H1 (cell line): ENCODE measurements around the gene DBP. TPM values are rescaled to one million over a fixed set of nuclear protein-coding genes. Genes with fewer than 3 reads are reported as not detected.

Experiments used
- CTCF ChIA-PET: fragments of 300-600 bp; sonication (Branson Sonifier 250); formaldehyde crosslinking; loops from one replicate; lab custom pipeline; 2021; ENCODE audit not compliant: partially characterized antibody; lab: Charles Lee
- POLR2A ChIA-PET: fragments of 300-600 bp; sonication (Branson Sonifier 250); formaldehyde crosslinking; loops from one replicate; lab custom pipeline; 2021; ENCODE audit warnings: inconsistent platforms; ENCODE audit not compliant: partially characterized antibody; lab: Charles Lee
- DNase-seq, 2 experiments: peaks; one replicate each; pipeline versions ENCODE4 v3.0.0 to v3.0.0-alpha.2; 2010 to 2022; ENCODE audit warnings: low spot score in 2 of 2, low read depth in 1 of 2, mixed read lengths in 1 of 2
- FAIRE-seq: peaks from 2 replicates; lab custom pipeline; 2011; peaks lifted over from hg19 to GRCh38; lab: Jason Lieb, UNC
- H2AFZ ChIP-seq: 2 replicates; pipeline ENCODE4 v1.8.1; 2012; ENCODE audit warnings: low read length, inconsistent platforms
- H2AK5ac ChIP-seq: 2 replicates; pipeline ENCODE4 v1.6.1; 2013; ENCODE audit warnings: low read depth, low read length
- H2BK120ac ChIP-seq: replicated peaks from 2 replicates; pipeline ENCODE3; 2013; ENCODE audit warnings: low read depth, low read length, inconsistent platforms
- H2BK12ac ChIP-seq: 2 replicates; pipeline ENCODE4 v1.6.1; 2013; ENCODE audit warnings: low read depth, low read length
- H2BK15ac ChIP-seq: 2 replicates; pipeline ENCODE4 v1.6.1; 2013; ENCODE audit warnings: low read length
- H2BK20ac ChIP-seq: 2 replicates; pipeline ENCODE4 v1.6.1; 2013; ENCODE audit warnings: low read length
- H2BK5ac ChIP-seq: 2 replicates; pipeline ENCODE4 v1.6.1; 2013; ENCODE audit warnings: low read depth, low read length
- H3K14ac ChIP-seq: 2 replicates; pipeline ENCODE4 v1.6.1; 2013; ENCODE audit warnings: inconsistent platforms; ENCODE audit not compliant: insufficient read length
- H3K18ac ChIP-seq: 2 replicates; pipeline ENCODE4 v1.6.1; 2013; ENCODE audit warnings: low read length; ENCODE audit errors: extremely low read depth
- H3K23ac ChIP-seq: 2 replicates; pipeline ENCODE4 v1.6.1; 2013; ENCODE audit warnings: inconsistent platforms; ENCODE audit not compliant: insufficient read length
- H3K23me2 ChIP-seq: 2 replicates; pipeline ENCODE4 v1.6.1; 2013; ENCODE audit warnings: low read depth, low read length
- H3K27ac ChIP-seq: 2 replicates; pipeline ENCODE4 v1.6.1; 2011; ENCODE audit warnings: low read depth, low read length, inconsistent platforms
- H3K27me3 ChIP-seq, 4 experiments: replicated peaks in 1 of 4; 1 replicate in 1 of 4; 2 replicates in 3 of 4; pipeline versions ENCODE4 v1.6.1 to v1.8.1; 2011 to 2013; ENCODE audit warnings: low read length in 3 of 4, mild to moderate bottlenecking in 3 of 4, inconsistent platforms in 2 of 4, mixed read lengths in 2 of 4, moderate library complexity in 1 of 4; ENCODE audit not compliant: control insufficient read depth in 3 of 4, insufficient read depth in 3 of 4; ENCODE audit errors: extremely low read depth in 1 of 4
- H3K36me3 ChIP-seq, 4 experiments: 2 replicates each; pipeline versions ENCODE4 v1.6.1 to v1.8.1; 2011 to 2013; ENCODE audit warnings: mild to moderate bottlenecking in 4 of 4, low read length in 3 of 4, moderate library complexity in 2 of 4, control low read depth in 1 of 4, inconsistent platforms in 1 of 4; ENCODE audit not compliant: insufficient read depth in 4 of 4, control insufficient read depth in 2 of 4
- H3K4ac ChIP-seq: replicated peaks from 2 replicates; pipeline ENCODE3; 2013; ENCODE audit warnings: low read length, low read depth, mixed read lengths, inconsistent platforms; ENCODE audit not compliant: insufficient read length
- H3K4me1 ChIP-seq, 4 experiments: replicated peaks in 1 of 4; 1 replicate in 1 of 4; 2 replicates in 3 of 4; pipeline versions ENCODE4 v1.6.1 to v1.8.1; 2011 to 2013; ENCODE audit warnings: low read length in 3 of 4, inconsistent platforms in 2 of 4, mixed read lengths in 1 of 4; ENCODE audit not compliant: insufficient read depth in 4 of 4, control insufficient read depth in 3 of 4
- H3K4me2 ChIP-seq, 2 experiments: 2 replicates each; pipeline versions ENCODE4 v1.6.1 to v1.8.1; 2011 to 2013; ENCODE audit warnings: low read depth in 2 of 2, low read length in 2 of 2, control low read depth in 1 of 2, inconsistent platforms in 1 of 2, mild to moderate bottlenecking in 1 of 2; ENCODE audit not compliant: insufficient read depth in 1 of 2
- H3K4me3 ChIP-seq, 4 experiments: fragments of 200-600, 300-600 bp in 1 of 4; sonication (generic), shearing (Covaris generic), sonication (Bioruptor Twin) in 1 of 4; 2 replicates each; pipeline versions ENCODE4 v1.5.1 to v1.8.1; 2011 to 2016; ENCODE audit warnings: low read length in 4 of 4, low read depth in 3 of 4, control low read depth in 2 of 4, inconsistent platforms in 2 of 4, mild to moderate bottlenecking in 2 of 4, mixed read lengths in 1 of 4, moderate library complexity in 1 of 4; ENCODE audit not compliant: insufficient read depth in 2 of 4; ENCODE audit errors: extremely low read depth in 1 of 4
- H3K56ac ChIP-seq: replicated peaks from 2 replicates; pipeline ENCODE3; 2013; ENCODE audit warnings: low read depth, mild to moderate bottlenecking, mixed read lengths, low read length, inconsistent platforms; ENCODE audit not compliant: insufficient read length
- H3K79me1 ChIP-seq: 2 replicates; pipeline ENCODE4 v1.6.1; 2013; ENCODE audit warnings: low read depth, low read length, control low read depth
- H3K79me2 ChIP-seq, 2 experiments: 2 replicates each; pipeline versions ENCODE4 v1.6.1 to v1.8.1; 2012 to 2013; ENCODE audit warnings: low read length in 2 of 2, mild to moderate bottlenecking in 2 of 2, inconsistent platforms in 1 of 2; ENCODE audit not compliant: insufficient read depth in 2 of 2, control insufficient read depth in 1 of 2
- H3K9ac ChIP-seq, 4 experiments: replicated peaks in 1 of 4; 1 replicate in 1 of 4; 2 replicates in 3 of 4; pipeline versions ENCODE4 v1.6.1 to v1.8.1; 2011 to 2013; ENCODE audit warnings: low read depth in 3 of 4, low read length in 3 of 4, control low read depth in 2 of 4, mild to moderate bottlenecking in 2 of 4, moderate library complexity in 2 of 4, inconsistent platforms in 1 of 4; ENCODE audit errors: extremely low read depth in 1 of 4
- H3K9me3 ChIP-seq, 2 experiments: 2 replicates each; pipeline versions ENCODE4 v1.6.1 to v1.8.1; 2012 to 2013; ENCODE audit warnings: mild to moderate bottlenecking in 2 of 2, moderate library complexity in 2 of 2, control low read depth in 1 of 2, inconsistent platforms in 1 of 2, low read depth in 1 of 2, low read length in 1 of 2, mixed read lengths in 1 of 2; ENCODE audit not compliant: insufficient read depth in 2 of 2
- H4K20me1 ChIP-seq, 2 experiments: replicated peaks in 1 of 2; 2 replicates each; pipeline versions ENCODE3 to v1.8.1; 2011 to 2013; ENCODE audit warnings: inconsistent platforms in 2 of 2, low read length in 2 of 2, mild to moderate bottlenecking in 1 of 2; ENCODE audit not compliant: insufficient read depth in 2 of 2, control insufficient read depth in 1 of 2
- H4K5ac ChIP-seq: 2 replicates; pipeline ENCODE4 v1.6.1; 2013; ENCODE audit warnings: low read length, low read depth, mixed read lengths, inconsistent platforms; ENCODE audit not compliant: insufficient read length
- H4K8ac ChIP-seq: 2 replicates; pipeline ENCODE4 v1.8.0; 2013; ENCODE audit warnings: mild to moderate bottlenecking, moderate library complexity, low read length, inconsistent platforms; ENCODE audit not compliant: insufficient read depth; ENCODE audit errors: extremely low read depth
- H4K91ac ChIP-seq: replicated peaks from 2 replicates; pipeline ENCODE3; 2013; ENCODE audit warnings: low read length, mixed read lengths, inconsistent platforms; ENCODE audit not compliant: insufficient read length
- CEBPB ChIP-seq: IDR thresholded peaks from 2 replicates; pipeline ENCODE4 v1.6.1; 2012; ENCODE audit warnings: low read depth, low read length
- GABPA ChIP-seq: IDR thresholded peaks from 2 replicates; pipeline ENCODE4 v1.6.1; 2011; ENCODE audit warnings: mild to moderate bottlenecking, low read length, moderate library complexity, borderline replicate concordance; ENCODE audit not compliant: insufficient read depth
- HDAC2 ChIP-seq, 2 experiments: fragments of 300-600 bp in 1 of 2; sonication (generic) in 1 of 2; IDR thresholded peaks; 2 replicates each; pipeline ENCODE4 v1.6.1; 2011 to 2012; ENCODE audit warnings: low read depth in 2 of 2, low read length in 2 of 2, mild to moderate bottlenecking in 2 of 2, moderate library complexity in 2 of 2, borderline replicate concordance in 1 of 2, inconsistent platforms in 1 of 2
- JUN ChIP-seq: IDR thresholded peaks from 2 replicates; pipeline ENCODE4 v1.6.1; 2011; ENCODE audit warnings: low read depth, mild to moderate bottlenecking, improper control_type of control experiment, low read length
- KDM1A ChIP-seq: fragments of 200-600, 300-600 bp; sonication (generic); IDR thresholded peaks from 2 replicates; pipeline ENCODE4 v1.7.1; 2016; ENCODE audit warnings: mild to moderate bottlenecking, low read length, borderline replicate concordance
- NANOG ChIP-seq: IDR thresholded peaks from 2 replicates; pipeline ENCODE4 v1.6.1; 2011; ENCODE audit warnings: low read length, low read depth, mild to moderate bottlenecking, inconsistent platforms; ENCODE audit not compliant: insufficient read depth, poor library complexity, severe bottlenecking
- POLR2A ChIP-seq, 2 experiments: IDR thresholded peaks; 1 replicate in 1 of 2; 2 replicates in 1 of 2; pipeline ENCODE4 v1.6.1; 2011; ENCODE audit warnings: low read depth in 2 of 2, low read length in 2 of 2, mild to moderate bottlenecking in 2 of 2; ENCODE audit errors: control extremely low read depth in 1 of 2
- SP2 ChIP-seq: IDR thresholded peaks from 2 replicates; pipeline ENCODE4 v1.6.1; 2012; ENCODE audit warnings: mild to moderate bottlenecking, low read length, inconsistent platforms
- WGBS, 2 experiments: shearing (Covaris generic) in 1 of 2; methylation state at CpG; one replicate each; pipeline versions ENCODE4 v1.1.6 to v1.1.7; 2013 to 2015; ENCODE audit warnings: low lambda C conversion rate in 2 of 2, mixed read lengths in 2 of 2, inconsistent platforms in 1 of 2, low coverage in 1 of 2, missing lambda C conversion rate in 1 of 2; ENCODE audit not compliant: insufficient replicate concordance in 2 of 2, insufficient coverage in 1 of 2, insufficient read length in 1 of 2; ENCODE audit errors: extremely low coverage in 1 of 2, missing lambda C conversion rate in 1 of 2; 5-methylcytosine and 5-hydroxymethylcytosine counted together
- polyA plus RNA-seq, 7 experiments: library from polyadenylated mRNA; depleted of rRNA in 3 of 7; stranded (reverse) in 5 of 7; unstranded in 2 of 7; fragments of >200 nt in 5 of 7; fragments of 200-250 nt in 2 of 7; gene quantifications; 1 replicate in 5 of 7; 2 replicates in 1 of 7; 4 replicates in 1 of 7; pipeline versions ENCODE4 v1.2.1 to v1.2.3, GENCODE V29; 2011 to 2013; ENCODE audit warnings: missing spikeins in 2 of 7, mixed read lengths in 2 of 7
- total RNA-seq: library from RNA; stranded (reverse); fragmentation: NEBNext Ultra II Directional; extraction: Animal tissue kit (Norgen Biotek cat#: 25700); gene quantifications from 2 replicates; pipeline ENCODE4 v1.2.1, GENCODE V29; 2021
- TF ChIP-seq, protein P1 (sequence below): IDR thresholded peaks from 2 replicates; pipeline ENCODE4 v1.6.1; 2011; ENCODE audit warnings: low read length, improper control_type of control experiment

Gene DBP
- total and polyA plus RNA-seq, 2 of the 8 experiments (the other 6 are each of a cell fraction or from before 2014, with no cell fraction given), result 7.5 to 8.3 TPM

DNA sequence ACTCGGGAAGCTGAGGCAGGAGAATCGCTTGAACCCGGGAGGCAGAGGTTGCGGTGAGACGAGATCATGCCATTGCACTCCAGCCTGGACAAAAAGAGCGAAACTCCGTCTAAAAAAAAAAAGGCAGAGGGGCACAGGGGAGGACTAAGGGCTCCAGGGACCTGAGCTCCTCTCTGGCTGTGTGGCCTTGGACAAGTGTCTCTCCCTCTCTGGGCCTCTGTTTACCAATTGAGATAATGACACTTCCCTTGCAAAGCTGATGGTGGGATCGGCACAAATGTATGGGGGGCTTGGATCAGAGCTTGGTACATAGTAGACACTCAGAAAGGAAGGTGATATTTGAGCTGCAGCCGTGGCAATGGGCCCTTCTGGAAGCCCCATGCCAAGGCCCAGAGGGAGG lies 42.0 kb downstream of the DBP start:
- Histone ChIP-seq H3K14ac (no peak overlapping the region), H3K23ac (no peak overlapping the region), H2BK120ac (no peak overlapping the region), H3K9me3 (no peaks in the 10 kb centered on the region), H3K4me2 (no peak overlapping the region), H4K5ac (no peak overlapping the region), H3K79me2 (no peaks in the 10 kb centered on the region), H2AFZ (no peak overlapping the region), H3K56ac (no peak overlapping the region), H3K4me3 (no peak overlapping the region), H3K9ac (no peak overlapping the region), H3K79me1 (no peaks in the 10 kb centered on the region), H4K91ac (no peak overlapping the region), H2BK15ac (no peak overlapping the region), H2BK20ac (no peak overlapping the region), H3K4ac (no peak overlapping the region), H2BK5ac (no peak overlapping the region), H4K20me1 (peaks cover 0 to 2% of the 10 kb centered on the region in 2 experiments), H4K8ac (no peak overlapping the region), H2AK5ac (no peak overlapping the region), H3K18ac (no peak overlapping the region), H2BK12ac (no peak overlapping the region), H3K4me1 (no peaks in the 10 kb centered on the region), H3K23me2 (no peaks in the 10 kb centered on the region; the same call in 1 of the 2 replicates), H3K27ac (no peak overlapping the region), H3K27me3 (0 out of 7 replicates have a peak, but pooled peaks cover 0 to 3% (median 0%) of the 10 kb centered on the region in 4 experiments), H3K36me3 (no peaks in the 10 kb centered on the region)
- ChIA-PET POLR2A (interaction anchor here (0.9 to 16.9 kb wide), 8 partner anchors 10 to 115 kb away, joined by 3 to 175 read pairs (median 5); partner anchors contain the start of genes FAM83E, RPL18, SPACA4 and SPHK2), CTCF (interaction anchor here (0.9 to 16.8 kb wide), 5 partner anchors 9 to 89 kb away, joined by 6 to 353 read pairs (median 16); partner anchors contain the start of gene SPACA4)
- no peak for DNase-seq
- FAIRE-seq, result no peak
- 83% methylated on average over 9 of the region's 9 CpGs; no CpG with 5 or more reads in 1 of the 2 experiments for WGBS, 2 experiments
- TF ChIP-seq SP2, result no peak
- no peak for TF ChIP-seq GABPA
- no peak for TF ChIP-seq NANOG
- TF ChIP-seq HDAC2 (IDR thresholded peaks at IDR 0.05; ENCODE audit: borderline replicate concordance in 1 of 2, low read depth in 2 of 2, low read length in 2 of 2), result no peak
- TF ChIP-seq JUN, result no peak
- TF ChIP-seq, protein P1, sequence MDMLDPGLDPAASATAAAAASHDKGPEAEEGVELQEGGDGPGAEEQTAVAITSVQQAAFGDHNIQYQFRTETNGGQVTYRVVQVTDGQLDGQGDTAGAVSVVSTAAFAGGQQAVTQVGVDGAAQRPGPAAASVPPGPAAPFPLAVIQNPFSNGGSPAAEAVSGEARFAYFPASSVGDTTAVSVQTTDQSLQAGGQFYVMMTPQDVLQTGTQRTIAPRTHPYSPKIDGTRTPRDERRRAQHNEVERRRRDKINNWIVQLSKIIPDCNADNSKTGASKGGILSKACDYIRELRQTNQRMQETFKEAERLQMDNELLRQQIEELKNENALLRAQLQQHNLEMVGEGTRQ, result no peak
- TF ChIP-seq POLR2A (IDR thresholded peaks at IDR 0.05; ENCODE audit: control extremely low read depth in 1 of 2, low read depth in 2 of 2, low read length in 2 of 2), result no peak
- TF ChIP-seq CEBPB, result no peak
- no peak for TF ChIP-seq KDM1A
